IPS-20b (cell line): ENCODE data around the gene MAPK9.
A peak's percentile ranks its signal among the peaks of the same experiment; 100 is the strongest.

ENCODE experiments used
- H3K27ac ChIP-seq: one replicate; pipeline ENCODE4 v1.5.1; 2013; ENCODE audit warnings: low read length
- H3K27me3 ChIP-seq: 2 replicates; pipeline ENCODE4 v1.6.1; 2013; ENCODE audit warnings: mild to moderate bottlenecking, low read length, inconsistent platforms; ENCODE audit not compliant: insufficient read depth
- H3K36me3 ChIP-seq: 2 replicates; pipeline ENCODE4 v1.6.1; 2013; ENCODE audit warnings: low read depth, mild to moderate bottlenecking, inconsistent platforms, low read length, moderate library complexity; ENCODE audit not compliant: insufficient read depth
- H3K4me1 ChIP-seq: 2 replicates; pipeline ENCODE4 v1.6.1; 2013; ENCODE audit warnings: mild to moderate bottlenecking, control low read depth, inconsistent platforms, low read length, moderate library complexity; ENCODE audit not compliant: insufficient read depth
- H3K4me3 ChIP-seq: 2 replicates; pipeline ENCODE4 v1.5.1; 2013; ENCODE audit warnings: mild to moderate bottlenecking, low read length, inconsistent platforms
- H3K9ac ChIP-seq: 2 replicates; pipeline ENCODE4 v1.6.1; 2013; ENCODE audit warnings: low read depth, mild to moderate bottlenecking, inconsistent platforms, low read length, moderate library complexity
- H3K9me3 ChIP-seq: 2 replicates; pipeline ENCODE4 v1.6.1; 2013; ENCODE audit warnings: mild to moderate bottlenecking, low read depth, low read length, inconsistent platforms; ENCODE audit not compliant: insufficient read depth

MAPK9 gene

GRCh38 chr5:180332861-180333260 lies 41.0 kb upstream of the MAPK9 start:
- Histone ChIP-seq H3K9ac (no peak overlapping the region), H3K27me3 (no peaks in the 10 kb centered on the region), H3K4me1 (peaks cover 15% of the 10 kb centered on the region; the same call in 1 of the 2 replicates), H3K4me3 (no peak overlapping the region), H3K9me3 (no peaks in the 10 kb centered on the region), H3K36me3 (peaks cover 85% of the 10 kb centered on the region), H3K27ac (peak overlapping the region; percentile 63)

- Histone ChIP-seq H3K36me3 (peaks cover 85% of the 10 kb centered on the region), H3K9ac (peak overlapping the region; percentile 80; the same call in 1 of the 2 replicates), H3K27ac (peak overlapping the region; percentile 96)
Observed at GRCh38 chr5:180332051-180332517, 40.2 kb upstream of the MAPK9 start.

GRCh38 chr5:180331647-180331950 lies 39.7 kb upstream of the MAPK9 start:
- peak overlapping the region; percentile 80; the same call in 1 of the 2 replicates for H3K9ac ChIP-seq
- H3K9me3 ChIP-seq, result no peaks in the 10 kb centered on the region
- peak overlapping the region; percentile 96 for H3K27ac ChIP-seq
- peaks cover 85% of the 10 kb centered on the region for H3K36me3 ChIP-seq
- peak overlapping the region; percentile 47; the same call in 1 of the 2 replicates for H3K4me3 ChIP-seq
- H3K27me3 ChIP-seq, result no peaks in the 10 kb centered on the region
- H3K4me1 ChIP-seq, result peaks cover 15% of the 10 kb centered on the region; the same call in 1 of the 2 replicates

More at GRCh38 chr5:180332051-180332517, 40.2 kb upstream of the MAPK9 start:
- peaks cover 15% of the 10 kb centered on the region; the same call in 1 of the 2 replicates for H3K4me1 ChIP-seq
- H3K27me3 ChIP-seq, result no peaks in the 10 kb centered on the region
- no peaks in the 10 kb centered on the region for H3K9me3 ChIP-seq
- peak overlapping the region; percentile 47; the same call in 1 of the 2 replicates for H3K4me3 ChIP-seq

GRCh38 chr5:180330810-180331646 lies 39.1 kb upstream of the MAPK9 start:
- H3K9ac ChIP-seq, result peak overlapping the region; percentile 80; the same call in 1 of the 2 replicates
- peak overlapping the region; percentile 96 for H3K27ac ChIP-seq
- H3K4me3 ChIP-seq, result peak overlapping the region; percentile 47; the same call in 1 of the 2 replicates

GRCh38 chr5:180330270-180330648 lies 38.4 kb upstream of the MAPK9 start:
- peaks cover 82% of the 10 kb centered on the region for H3K36me3 ChIP-seq
- H3K27me3 ChIP-seq, result no peaks in the 10 kb centered on the region
- no peak overlapping the region for H3K4me3 ChIP-seq
- H3K9me3 ChIP-seq, result no peaks in the 10 kb centered on the region
- peak overlapping the region; percentile 96 for H3K27ac ChIP-seq
- H3K9ac ChIP-seq, result peak overlapping the region; percentile 80; the same call in 1 of the 2 replicates
- H3K4me1 ChIP-seq, result peaks cover 15% of the 10 kb centered on the region; the same call in 1 of the 2 replicates

More at GRCh38 chr5:180330810-180331646, 39.1 kb upstream of the MAPK9 start:
- Histone ChIP-seq H3K4me1 (peaks cover 15% of the 10 kb centered on the region; the same call in 1 of the 2 replicates), H3K27me3 (no peaks in the 10 kb centered on the region), H3K36me3 (peaks cover 85% of the 10 kb centered on the region), H3K9me3 (no peaks in the 10 kb centered on the region)

- Histone ChIP-seq H3K4me3 (no peak overlapping the region), H3K27ac (peak overlapping the region; percentile 96), H3K9ac (no peak overlapping the region; the same call in 1 of the 2 replicates), H3K27me3 (no peaks in the 10 kb centered on the region), H3K4me1 (peaks cover 15% of the 10 kb centered on the region; the same call in 1 of the 2 replicates), H3K36me3 (peaks cover 82% of the 10 kb centered on the region), H3K9me3 (no peaks in the 10 kb centered on the region)
Observed at GRCh38 chr5:180329606-180330269, 37.9 kb upstream of the MAPK9 start.

- no peak overlapping the region for H3K4me3 ChIP-seq
- no peak overlapping the region for H3K27ac ChIP-seq
- H3K9ac ChIP-seq, result no peak overlapping the region
- H3K36me3 ChIP-seq, result peaks cover 82% of the 10 kb centered on the region
- no peaks in the 10 kb centered on the region for H3K27me3 ChIP-seq
- H3K4me1 ChIP-seq, result peaks cover 15% of the 10 kb centered on the region; the same call in 1 of the 2 replicates
- no peaks in the 10 kb centered on the region for H3K9me3 ChIP-seq
Observed at GRCh38 chr5:180329138-180329435, 37.2 kb upstream of the MAPK9 start.

GRCh38 chr5:180328296-180329137 lies 36.6 kb upstream of the MAPK9 start:
- Histone ChIP-seq H3K36me3 (peaks cover 82% of the 10 kb centered on the region), H3K9ac (no peak overlapping the region), H3K4me1 (peaks cover 15% of the 10 kb centered on the region; the same call in 1 of the 2 replicates), H3K27me3 (no peaks in the 10 kb centered on the region), H3K9me3 (no peaks in the 10 kb centered on the region), H3K4me3 (no peak overlapping the region), H3K27ac (no peak overlapping the region)

- Histone ChIP-seq H3K9ac (no peak overlapping the region), H3K27ac (no peak overlapping the region), H3K9me3 (no peaks in the 10 kb centered on the region), H3K27me3 (no peaks in the 10 kb centered on the region), H3K4me3 (no peak overlapping the region), H3K4me1 (peaks cover 15% of the 10 kb centered on the region; the same call in 1 of the 2 replicates), H3K36me3 (peaks cover 87% of the 10 kb centered on the region)
Observed at GRCh38 chr5:180326989-180327565, 35.2 kb upstream of the MAPK9 start.

GRCh38 chr5:180324601-180324950 lies 32.7 kb upstream of the MAPK9 start:
- no peaks in the 10 kb centered on the region for H3K9me3 ChIP-seq
- H3K27me3 ChIP-seq, result no peaks in the 10 kb centered on the region
- H3K27ac ChIP-seq, result no peak overlapping the region
- no peak overlapping the region for H3K4me3 ChIP-seq
- peaks cover 93% of the 10 kb centered on the region for H3K36me3 ChIP-seq
- no peak overlapping the region for H3K9ac ChIP-seq
- H3K4me1 ChIP-seq, result no peaks in the 10 kb centered on the region
